KG1 (cell line): ENCODE data around the gene SHISAL1.
"Not testable (repeated sequence)": the region's sequence is repeated elsewhere in the genome, so short reads cannot be mapped to it uniquely, and the experiment has no call there.

Experiments
- DNase-seq: peaks from one replicate; lab custom pipeline; 2025; lab: John Stamatoyannopoulos, UW

SHISAL1 gene

GRCh38 chr22:44328326-44328725 is 15.6 kb upstream of the SHISAL1 start:
- DNase-seq: no peak

- no peak for DNase-seq
Observed at GRCh38 chr22:44326491-44326885, 13.7 kb upstream of the SHISAL1 start.

- no peak for DNase-seq
Observed at GRCh38 chr22:44325718-44326490, 13.2 kb upstream of the SHISAL1 start.

GRCh38 chr22:44323140-44323790 is 10.5 kb upstream of the SHISAL1 start:
- not testable (repeated sequence) for DNase-seq

GRCh38 chr22:44319685-44320084 is 6.9 kb upstream of the SHISAL1 start:
- no peak for DNase-seq

- DNase-seq: no peak
Observed at GRCh38 chr22:44318751-44319150, 6.0 kb upstream of the SHISAL1 start.

- DNase-seq: no peak
Observed at GRCh38 chr22:44317886-44318637, 5.3 kb upstream of the SHISAL1 start.

GRCh38 chr22:44317123-44317444 is 4.3 kb upstream of the SHISAL1 start:
- DNase-seq: no peak

- DNase-seq: no peak
Observed at GRCh38 chr22:44316393-44317122, 3.8 kb upstream of the SHISAL1 start.

GRCh38 chr22:44314425-44315067 is 1.8 kb upstream of the SHISAL1 start:
- no peak for DNase-seq

- no peak for DNase-seq
Observed at GRCh38 chr22:44313385-44314006, 745 bp upstream of the SHISAL1 start.

- no peak for DNase-seq
Observed at GRCh38 chr22:44311855-44312170, 938 bp downstream of the SHISAL1 start.

- DNase-seq: no peak
Observed at GRCh38 chr22:44311104-44311854, 1.5 kb downstream of the SHISAL1 start.

GRCh38 chr22:44309647-44310046 is 3.1 kb downstream of the SHISAL1 start:
- no peak for DNase-seq

GRCh38 chr22:44309137-44309536 is 3.6 kb downstream of the SHISAL1 start:
- DNase-seq: no peak

- no peak for DNase-seq
Observed at GRCh38 chr22:44307509-44308169, 5.1 kb downstream of the SHISAL1 start.

GRCh38 chr22:44305888-44306287 is 6.9 kb downstream of the SHISAL1 start:
- DNase-seq: no peak

- DNase-seq: no peak
Observed at GRCh38 chr22:44305455-44305854, 7.3 kb downstream of the SHISAL1 start.

GRCh38 chr22:44304911-44305310 is 7.8 kb downstream of the SHISAL1 start:
- no peak for DNase-seq

GRCh38 chr22:44304354-44304753 is 8.4 kb downstream of the SHISAL1 start:
- DNase-seq: no peak
